Measurements from ENCODE around the gene NUFIP1.
"Not testable (repeated sequence)": the region's sequence is repeated elsewhere in the genome, so short reads cannot be mapped to it uniquely, and the experiment has no call there.

The NUFIP1 gene

GRCh38 chr13:44902738-44903137 lies 86.5 kb downstream of the NUFIP1 start:
- no peak for DNase-seq (ENCODE audit: low read depth)
- TF ChIP-seq CTCF (conservative IDR thresholded peaks at IDR 0.05; ENCODE audit: control insufficient read depth, insufficient read depth, low read depth, low read length) = no peak

GRCh38 chr13:44899967-44900366 lies 89.3 kb downstream of the NUFIP1 start:
- no peak for DNase-seq (ENCODE audit: low read depth)
- no peak overlapping the region for H3K4me3 ChIP-seq (ENCODE audit: control insufficient read depth, low read depth, low read length)
- no peak for TF ChIP-seq CTCF (conservative IDR thresholded peaks at IDR 0.05; ENCODE audit: control insufficient read depth, insufficient read depth, low read depth, low read length)

More at GRCh38 chr13:44902738-44903137, 86.5 kb downstream of the NUFIP1 start:
- no peak overlapping the region for H3K4me3 ChIP-seq (ENCODE audit: control insufficient read depth, low read depth, low read length)

GRCh38 chr13:44898308-44898707 lies 91.0 kb downstream of the NUFIP1 start:
- not testable (repeated sequence) for H3K4me3 ChIP-seq (ENCODE audit: control insufficient read depth, low read depth, low read length); DNase-seq (ENCODE audit: low read depth)

- TF ChIP-seq CTCF (conservative IDR thresholded peaks at IDR 0.05; ENCODE audit: control insufficient read depth, insufficient read depth, low read depth, low read length) = no peak
- no peak overlapping the region for H3K4me3 ChIP-seq (ENCODE audit: control insufficient read depth, low read depth, low read length)
- no peak for DNase-seq (ENCODE audit: low read depth)
Measured at GRCh38 chr13:44895953-44896335, 93.3 kb downstream of the NUFIP1 start.

- DNase-seq (ENCODE audit: low read depth) = no peak
- TF ChIP-seq CTCF (conservative IDR thresholded peaks at IDR 0.05; ENCODE audit: control insufficient read depth, insufficient read depth, low read depth, low read length) = no peak
- H3K4me3 ChIP-seq (ENCODE audit: control insufficient read depth, low read depth, low read length) = no peak overlapping the region
Measured at GRCh38 chr13:44895264-44895952, 93.9 kb downstream of the NUFIP1 start.

- TF ChIP-seq CTCF (conservative IDR thresholded peaks at IDR 0.05; ENCODE audit: control insufficient read depth, insufficient read depth, low read depth, low read length) = no peak
- no peak overlapping the region for H3K4me3 ChIP-seq (ENCODE audit: control insufficient read depth, low read depth, low read length)
Measured at GRCh38 chr13:44894001-44894770, 95.1 kb downstream of the NUFIP1 start.

More at GRCh38 chr13:44894001-44894770, 95.1 kb downstream of the NUFIP1 start:
- no peak for DNase-seq (ENCODE audit: low read depth)
